ENCODE results near the gene ZNF775. TPM values are rescaled to one million over a fixed set of nuclear protein-coding genes. Genes with fewer than 3 reads are reported as not detected.

Gene ZNF775
- total RNA-seq, 1 experiment from 2014 or later, result 1.7 TPM

DNA sequence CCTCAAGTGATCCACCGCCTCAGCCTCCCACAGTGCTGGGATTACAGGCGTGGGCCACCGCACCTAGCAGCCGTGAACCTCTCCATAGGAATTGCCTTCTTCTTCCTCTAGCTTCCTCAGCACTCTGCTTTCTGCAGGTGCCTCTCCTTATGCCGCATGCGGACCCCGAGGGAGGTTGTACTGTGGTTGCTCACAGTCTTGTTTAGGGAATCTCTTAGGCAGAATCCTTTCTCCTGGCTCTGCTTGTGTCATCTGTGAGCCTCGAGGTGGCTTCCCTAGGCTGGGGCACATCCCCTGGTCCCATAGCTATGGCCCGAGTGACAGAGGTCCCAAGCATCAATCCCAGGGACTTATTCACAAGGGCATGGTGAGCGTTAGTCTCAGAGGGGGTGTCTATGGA is 38.1 kb downstream of the ZNF775 start:
- no peak for DNase-seq (ENCODE audit: unreplicated experiment)
- intact Hi-C loops (cut with micrococcal nuclease), result no loop called here
- CTCF ChIA-PET, result interaction anchor here (0.6 to 1.1 kb wide), 5 partner anchors 12 to 746 kb away, joined by 3 to 6 read pairs (median 5); a partner anchor contains a TSS
- TF ChIP-seq, protein P1, sequence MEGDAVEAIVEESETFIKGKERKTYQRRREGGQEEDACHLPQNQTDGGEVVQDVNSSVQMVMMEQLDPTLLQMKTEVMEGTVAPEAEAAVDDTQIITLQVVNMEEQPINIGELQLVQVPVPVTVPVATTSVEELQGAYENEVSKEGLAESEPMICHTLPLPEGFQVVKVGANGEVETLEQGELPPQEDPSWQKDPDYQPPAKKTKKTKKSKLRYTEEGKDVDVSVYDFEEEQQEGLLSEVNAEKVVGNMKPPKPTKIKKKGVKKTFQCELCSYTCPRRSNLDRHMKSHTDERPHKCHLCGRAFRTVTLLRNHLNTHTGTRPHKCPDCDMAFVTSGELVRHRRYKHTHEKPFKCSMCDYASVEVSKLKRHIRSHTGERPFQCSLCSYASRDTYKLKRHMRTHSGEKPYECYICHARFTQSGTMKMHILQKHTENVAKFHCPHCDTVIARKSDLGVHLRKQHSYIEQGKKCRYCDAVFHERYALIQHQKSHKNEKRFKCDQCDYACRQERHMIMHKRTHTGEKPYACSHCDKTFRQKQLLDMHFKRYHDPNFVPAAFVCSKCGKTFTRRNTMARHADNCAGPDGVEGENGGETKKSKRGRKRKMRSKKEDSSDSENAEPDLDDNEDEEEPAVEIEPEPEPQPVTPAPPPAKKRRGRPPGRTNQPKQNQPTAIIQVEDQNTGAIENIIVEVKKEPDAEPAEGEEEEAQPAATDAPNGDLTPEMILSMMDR (IDR thresholded peaks at IDR 0.05; ENCODE audit: unreplicated experiment), result no peak
- peaks cover 7% of the 10 kb centered on the region for H3K4me1 Mint-ChIP-seq (ENCODE audit: insufficient read depth, unreplicated experiment)
- H3K36me3 Mint-ChIP-seq (ENCODE audit: insufficient read depth, unreplicated experiment), result no peaks in the 10 kb centered on the region
- no TSS peak for BruUV-seq (replicated peaks)
- H3K27ac Mint-ChIP-seq (ENCODE audit: low read depth, unreplicated experiment), result no peak overlapping the region
- H3K4me3 Mint-ChIP-seq (ENCODE audit: unreplicated experiment), result no peak overlapping the region
- POLR2A ChIA-PET, result interaction anchor here (1.0 kb wide), 1 partner anchor 49 kb away, joined by 3 read pairs; the partner anchor contains the start of gene REPIN1
- H3K27me3 Mint-ChIP-seq (ENCODE audit: insufficient read depth, unreplicated experiment), result no peaks in the 10 kb centered on the region
- H3K9me3 Mint-ChIP-seq (ENCODE audit: unreplicated experiment), result no peaks in the 10 kb centered on the region

GRCh38 chr7:150417863-150418262 is 38.7 kb downstream of the ZNF775 start:
- TF ChIP-seq, protein P1 (IDR thresholded peaks at IDR 0.05; ENCODE audit: unreplicated experiment), result no peak
- no peak for DNase-seq (ENCODE audit: unreplicated experiment)
- no TSS peak for BruUV-seq (replicated peaks)
- peaks cover 7% of the 10 kb centered on the region for H3K4me1 Mint-ChIP-seq (ENCODE audit: insufficient read depth, unreplicated experiment)
- H3K27ac Mint-ChIP-seq (ENCODE audit: low read depth, unreplicated experiment), result no peak overlapping the region
- intact Hi-C loops (cut with micrococcal nuclease), result no loop called here
- no peak overlapping the region for H3K4me3 Mint-ChIP-seq (ENCODE audit: unreplicated experiment)
- no peaks in the 10 kb centered on the region for H3K36me3 Mint-ChIP-seq (ENCODE audit: insufficient read depth, unreplicated experiment)
- CTCF ChIA-PET, result interaction anchor here (0.6 to 1.1 kb wide), 6 partner anchors 13 to 112 kb away, joined by 3 to 6 read pairs (median 3); partner anchors contain the start of gene GIMAP8
- no peaks in the 10 kb centered on the region for H3K27me3 Mint-ChIP-seq (ENCODE audit: insufficient read depth, unreplicated experiment)
- no peaks in the 10 kb centered on the region for H3K9me3 Mint-ChIP-seq (ENCODE audit: unreplicated experiment)
- POLR2A ChIA-PET, result interaction anchor here (1.0 kb wide), 1 partner anchor 49 kb away, joined by 3 read pairs; the partner anchor contains the start of gene REPIN1

- no peak overlapping the region for H3K27ac Mint-ChIP-seq (ENCODE audit: low read depth, unreplicated experiment)
- H3K9me3 Mint-ChIP-seq (ENCODE audit: unreplicated experiment), result no peaks in the 10 kb centered on the region
- POLR2A ChIA-PET, result interaction anchor here (0.9 kb wide), 1 partner anchor 42 kb away, joined by 3 read pairs; no protein-coding TSS in a partner anchor
- peaks cover 7% of the 10 kb centered on the region for H3K4me1 Mint-ChIP-seq (ENCODE audit: insufficient read depth, unreplicated experiment)
- intact Hi-C loops (cut with micrococcal nuclease), result loop anchor here (2.0 kb wide), 1 partner anchor 133 kb away; no protein-coding TSS in a partner anchor
- DNase-seq (ENCODE audit: unreplicated experiment), result no peak
- TF ChIP-seq, protein P1 (IDR thresholded peaks at IDR 0.05; ENCODE audit: unreplicated experiment), result no peak
- H3K4me3 Mint-ChIP-seq (ENCODE audit: unreplicated experiment), result no peak overlapping the region
- CTCF ChIA-PET, result interaction anchor here (0.5 to 1.5 kb wide), 6 partner anchors 42 to 258 kb away, joined by 4 to 11 read pairs (median 4); no protein-coding TSS in a partner anchor
- no peaks in the 10 kb centered on the region for H3K36me3 Mint-ChIP-seq (ENCODE audit: insufficient read depth, unreplicated experiment)
- BruUV-seq (replicated peaks), result no TSS peak
- no peaks in the 10 kb centered on the region for H3K27me3 Mint-ChIP-seq (ENCODE audit: insufficient read depth, unreplicated experiment)
Measured at GRCh38 chr7:150420242-150420641, 41.1 kb downstream of the ZNF775 start.

DNA sequence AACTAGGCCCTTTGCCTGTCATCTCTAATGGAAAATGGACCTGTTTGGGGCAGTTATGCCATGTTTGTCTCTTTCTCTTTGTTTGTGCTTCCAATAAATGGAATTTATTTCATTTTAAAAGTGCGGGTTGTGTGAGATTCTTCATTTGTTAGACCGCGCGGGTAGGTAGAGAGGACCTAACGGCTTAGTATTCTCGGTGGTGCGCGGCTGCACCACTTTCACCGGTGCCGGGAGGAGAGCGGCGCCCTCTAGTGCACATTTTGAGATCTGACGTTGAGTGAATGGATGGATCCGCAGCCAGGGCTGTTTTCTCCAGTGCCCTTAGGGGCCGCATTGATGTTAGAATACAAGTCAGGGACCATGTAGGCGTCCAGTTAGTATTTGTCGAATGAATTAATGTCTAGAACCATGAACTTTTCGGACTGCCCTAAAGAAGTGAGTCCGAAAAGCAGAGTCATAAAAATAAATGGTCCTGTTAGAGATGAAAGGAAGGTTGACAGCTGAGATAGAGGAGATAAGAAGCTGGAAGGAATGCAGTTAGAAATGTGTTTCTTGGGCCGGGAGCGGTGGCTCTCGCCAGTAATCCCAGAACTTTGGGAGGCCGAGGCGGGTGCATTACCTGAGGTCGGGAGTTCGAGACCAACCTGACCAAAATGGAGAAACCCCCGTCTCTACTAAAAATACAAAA is 42.0 kb downstream of the ZNF775 start:
- H3K9me3 Mint-ChIP-seq (ENCODE audit: unreplicated experiment), result no peaks in the 10 kb centered on the region
- peaks cover 7% of the 10 kb centered on the region for H3K4me1 Mint-ChIP-seq (ENCODE audit: insufficient read depth, unreplicated experiment)
- DNase-seq (ENCODE audit: unreplicated experiment), result peak; percentile 83
- H3K36me3 Mint-ChIP-seq (ENCODE audit: insufficient read depth, unreplicated experiment), result no peaks in the 10 kb centered on the region
- BruUV-seq (replicated peaks), result no TSS peak
- TF ChIP-seq, protein P1 (IDR thresholded peaks at IDR 0.05; ENCODE audit: unreplicated experiment), result peak; percentile 91
- CTCF ChIA-PET, result interaction anchor here (0.6 to 2.1 kb wide), 19 partner anchors 8 to 661 kb away, joined by 3 to 11 read pairs (median 4); a partner anchor contains a TSS
- no peak overlapping the region for H3K27ac Mint-ChIP-seq (ENCODE audit: low read depth, unreplicated experiment)
- POLR2A ChIA-PET, result no interaction called here
- H3K27me3 Mint-ChIP-seq (ENCODE audit: insufficient read depth, unreplicated experiment), result no peaks in the 10 kb centered on the region
- intact Hi-C loops (cut with micrococcal nuclease), result loop anchor here (1.0 to 2.0 kb wide), 2 partner anchors 65 to 134 kb away; no protein-coding TSS in a partner anchor
- no peak overlapping the region for H3K4me3 Mint-ChIP-seq (ENCODE audit: unreplicated experiment)

All from MCF 10A (cell line).